GM18498 (cell line): ENCODE results near the gene THSD7A.

Experiments
- ATAC-seq: cut with Tn5 transposase; IDR thresholded peaks from one replicate; pipeline ENCODE4 v1.9.1; 2021; ENCODE audit warnings: mild to moderate bottlenecking, moderate library complexity; ENCODE audit not compliant: unreplicated experiment

The THSD7A gene

GRCh38 chr7:11430112-11430511, 401.9 kb downstream of the THSD7A start:
- no peak for ATAC-seq

GRCh38 chr7:11428877-11429581, 403.0 kb downstream of the THSD7A start:
- ATAC-seq = no peak

DNA sequence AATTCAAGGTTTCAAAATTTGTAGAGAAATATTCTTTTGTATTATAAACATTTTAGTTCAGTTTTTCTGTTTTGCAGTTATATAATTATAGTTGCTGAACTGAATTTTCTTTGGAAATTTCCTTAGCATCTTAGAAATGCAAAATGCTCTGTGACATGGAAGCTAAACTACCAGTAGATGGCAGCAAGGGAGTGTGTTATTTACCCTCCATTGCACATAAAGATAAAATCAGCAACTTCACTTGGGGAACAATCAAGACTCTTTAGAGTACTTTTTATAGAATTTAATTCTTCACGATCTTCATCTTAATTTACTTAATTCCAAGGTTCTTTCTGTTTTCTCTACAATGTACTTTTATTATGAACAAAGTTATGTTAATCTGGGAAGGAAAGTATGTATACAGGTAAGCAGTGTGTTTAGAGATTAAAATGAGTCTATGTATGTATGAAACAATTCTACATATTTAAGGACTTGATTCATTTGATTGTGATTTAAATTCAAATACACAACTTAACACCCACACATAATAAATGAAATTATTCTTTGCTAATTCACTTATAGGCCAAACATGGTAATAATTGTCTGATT, 404.2 kb downstream of the THSD7A start:
- no peak for ATAC-seq

DNA sequence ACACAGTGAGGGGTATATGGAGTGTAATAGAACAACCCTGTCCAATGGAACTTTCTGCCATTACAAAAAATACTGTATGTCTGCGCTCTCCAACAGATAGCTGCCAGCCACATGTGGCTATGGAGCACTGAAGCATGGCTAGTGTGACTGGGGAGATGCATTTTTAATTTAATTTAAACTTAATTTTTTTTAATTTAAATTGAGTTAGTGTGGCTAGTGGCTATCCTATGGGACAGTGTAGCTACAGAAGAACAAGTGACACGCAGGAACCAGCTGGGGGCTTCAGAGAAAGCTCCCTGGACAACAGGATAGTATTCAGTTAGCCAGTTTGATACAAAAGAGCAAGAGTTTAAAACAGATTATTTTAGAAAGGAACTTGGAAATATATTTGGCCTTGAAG, 408.0 kb downstream of the THSD7A start:
- ATAC-seq = no peak

DNA sequence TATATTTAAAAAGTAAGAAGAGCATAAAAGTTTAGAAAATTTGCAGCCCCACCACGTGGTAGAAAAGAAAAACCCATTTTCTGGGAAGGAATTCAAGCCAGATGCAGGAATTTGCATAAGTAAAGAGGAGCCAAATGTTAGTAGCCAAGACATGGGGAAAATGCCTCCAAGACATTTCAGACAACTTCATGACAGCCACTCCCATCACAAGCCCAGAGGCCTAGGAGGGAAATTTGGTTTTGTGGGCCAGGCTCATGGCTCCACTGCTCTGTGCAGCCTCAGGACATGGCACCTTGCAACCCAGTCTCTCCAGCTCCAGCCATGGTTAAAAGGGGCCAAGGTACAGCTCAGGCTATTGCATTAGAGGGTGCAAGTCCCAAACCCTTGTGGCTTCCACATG, 411.9 kb downstream of the THSD7A start:
- no peak for ATAC-seq

- ATAC-seq = no peak
Measured at GRCh38 chr7:11416641-11417458, 415.1 kb downstream of the THSD7A start.

GRCh38 chr7:11415101-11415500, 416.9 kb downstream of the THSD7A start:
- no peak for ATAC-seq

DNA sequence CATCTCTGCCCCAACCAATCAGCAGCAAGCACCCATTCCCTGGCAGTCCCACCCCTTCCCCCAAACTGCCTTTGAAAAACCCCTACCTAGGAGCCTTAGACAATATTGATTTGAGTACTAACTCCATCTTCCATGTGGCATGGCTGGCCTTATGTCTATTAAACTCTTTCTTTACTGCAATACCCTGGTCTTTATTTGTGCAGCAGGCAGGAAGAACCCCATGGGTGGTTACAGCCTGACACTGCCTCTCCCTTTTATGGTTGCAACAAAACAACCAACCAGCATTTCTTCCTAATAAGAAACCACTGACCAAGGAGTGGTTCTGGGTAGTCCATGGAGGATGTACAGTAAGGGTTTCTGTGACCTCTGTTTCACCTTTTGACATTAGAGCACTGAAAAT, 418.1 kb downstream of the THSD7A start:
- ATAC-seq = no peak

GRCh38 chr7:11412036-11412435, 420.0 kb downstream of the THSD7A start:
- ATAC-seq = no peak

DNA sequence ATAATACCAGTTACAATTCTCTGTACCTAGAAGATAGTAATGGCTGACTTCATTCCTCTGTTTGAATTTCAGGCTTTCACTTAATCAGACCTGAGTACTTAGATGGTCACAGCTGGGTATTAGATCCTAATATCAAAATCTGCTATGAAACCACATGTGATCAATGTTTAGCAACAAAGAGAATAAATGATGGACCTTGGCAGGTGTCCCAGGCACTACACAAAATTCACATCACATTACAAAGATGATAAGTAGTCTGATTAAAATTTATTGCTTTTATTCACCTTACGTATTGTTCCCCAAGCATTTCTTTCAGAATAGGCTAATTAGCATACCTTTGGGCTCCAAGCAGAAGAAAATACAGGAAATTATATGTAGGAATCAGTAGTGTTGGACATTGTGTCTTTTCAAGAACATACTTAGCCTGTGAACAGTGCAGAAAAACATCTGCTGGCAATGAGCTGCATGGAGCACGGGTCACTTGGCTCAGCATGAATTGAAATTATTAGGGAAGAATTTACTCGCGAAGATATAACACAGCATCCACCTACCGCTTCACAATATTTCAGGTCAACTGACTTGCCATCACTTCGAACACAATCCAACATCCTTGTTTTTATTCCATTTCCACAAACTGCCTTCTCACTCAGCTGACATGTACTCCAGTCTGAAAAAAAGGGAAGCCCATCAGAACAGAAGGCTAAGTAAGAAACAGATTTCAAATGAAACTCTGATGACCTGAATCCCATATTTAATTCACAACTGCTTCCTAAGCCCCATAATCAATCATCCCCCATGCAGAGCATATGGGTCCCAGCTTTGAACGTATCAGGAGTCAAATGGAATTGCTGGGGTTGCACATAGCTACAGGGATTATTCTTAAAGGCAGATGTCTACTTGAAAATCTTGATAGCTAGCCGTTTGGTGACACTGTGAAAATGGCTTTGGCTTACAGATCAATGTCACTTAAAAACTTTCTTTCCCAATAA, 421.0 kb downstream of the THSD7A start:
- ATAC-seq = no peak

- no peak for ATAC-seq
Measured at GRCh38 chr7:11404355-11404754, 427.6 kb downstream of the THSD7A start.

GRCh38 chr7:11403781-11404180, 428.2 kb downstream of the THSD7A start:
- ATAC-seq = no peak

DNA sequence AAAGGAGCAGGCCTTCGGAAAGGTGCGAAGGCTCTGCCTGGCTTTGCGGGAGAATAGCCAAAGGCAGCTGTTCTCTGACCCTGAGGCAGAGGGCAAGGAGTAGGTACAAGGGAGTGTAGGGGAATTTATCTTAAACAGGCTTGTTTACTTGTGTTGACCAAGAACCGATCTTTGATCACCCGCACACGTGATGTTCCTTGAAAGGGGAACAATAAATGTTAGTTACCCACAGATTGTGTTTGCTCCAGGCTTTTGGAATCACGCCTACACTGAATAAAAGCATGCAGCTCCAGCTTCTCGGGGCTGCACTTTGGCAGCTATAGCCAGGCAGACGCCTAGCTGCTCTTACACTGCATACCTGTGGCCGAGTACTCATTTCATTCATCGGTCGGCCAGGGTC, 437.6 kb downstream of the THSD7A start:
- ATAC-seq = no peak

DNA sequence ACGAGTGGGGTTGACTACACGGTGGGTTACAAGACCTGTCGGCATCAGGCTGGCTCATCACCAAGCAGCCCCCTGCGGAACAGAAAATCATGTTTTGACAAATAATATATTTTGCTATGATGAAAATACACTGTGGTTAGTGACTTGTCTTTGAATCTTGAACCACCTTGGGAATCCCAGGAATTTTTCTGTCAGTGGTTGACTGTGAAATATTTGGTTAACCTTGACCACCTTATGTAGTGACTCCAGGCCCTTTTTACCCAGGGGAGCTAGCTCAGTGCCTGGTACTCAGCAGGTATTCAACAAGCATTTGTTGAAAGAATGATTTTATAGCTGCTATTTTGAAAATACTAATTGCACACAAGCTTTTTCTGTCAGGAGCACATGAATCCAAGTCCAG, 452.4 kb downstream of the THSD7A start:
- no peak for ATAC-seq

- no peak for ATAC-seq
Measured at GRCh38 chr7:11376529-11376928, 455.5 kb downstream of the THSD7A start.

- no peak for ATAC-seq
Measured at GRCh38 chr7:11374629-11375028, 457.4 kb downstream of the THSD7A start.

- no peak for ATAC-seq
Measured at GRCh38 chr7:11373546-11374142, 458.4 kb downstream of the THSD7A start.

DNA sequence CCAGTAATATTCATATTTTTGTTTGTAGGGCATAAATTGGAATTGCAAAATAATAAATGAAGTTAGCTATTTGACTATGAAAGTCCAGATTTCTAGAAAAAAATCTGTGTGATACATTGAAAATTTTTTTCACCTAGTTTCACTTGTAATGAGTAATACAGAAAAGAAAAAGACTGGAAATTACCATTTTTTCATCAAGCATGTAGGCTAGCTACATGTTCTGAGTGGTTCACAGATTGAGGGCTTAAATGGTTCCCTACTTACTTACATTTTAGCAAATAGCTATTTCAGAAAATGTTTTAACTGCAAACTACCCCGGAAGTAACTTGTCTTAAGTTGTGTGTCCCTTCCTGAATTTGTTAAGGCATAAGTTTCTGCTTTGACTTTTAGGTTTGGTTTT, 462.3 kb downstream of the THSD7A start:
- no peak for ATAC-seq

- ATAC-seq = no peak
Measured at GRCh38 chr7:11366118-11366517, 465.9 kb downstream of the THSD7A start.

- ATAC-seq = no peak
Measured at GRCh38 chr7:11358637-11359036, 473.4 kb downstream of the THSD7A start.
